BJ (cell line): ENCODE results near the gene NOD1. TPM values are rescaled to one million over a fixed set of nuclear protein-coding genes. Genes with fewer than 3 reads are reported as not detected.

ENCODE experiments used
- CTCF ChIA-PET: fragments of 350-600 bp; formaldehyde crosslinking; extraction: SDS; loops from one replicate; lab custom pipeline; 2021; ENCODE audit warnings: antibody characterized with exemption, inconsistent platforms; lab: Yijun Ruan, JAX
- POLR2A ChIA-PET: fragments of 300-600 bp; sonication (Branson Sonifier 250); formaldehyde crosslinking; extraction: SDS; loops from one replicate; lab custom pipeline; 2021; ENCODE audit warnings: antibody characterized with exemption; lab: Charles Lee
- DNase-seq: peaks from one replicate; pipeline ENCODE4 v3.0.0-alpha.2; 2011; ENCODE audit warnings: low read depth
- H3K27me3 ChIP-seq: 2 replicates; pipeline ENCODE4 v1.6.0; 2011; ENCODE audit warnings: low read length; ENCODE audit not compliant: control insufficient read depth, insufficient read depth
- H3K36me3 ChIP-seq: 2 replicates; pipeline ENCODE4 v1.5.1; 2011; ENCODE audit warnings: low read length; ENCODE audit not compliant: control insufficient read depth, insufficient read depth
- H3K4me3 ChIP-seq: 2 replicates; pipeline ENCODE4 v1.5.1; 2011; ENCODE audit warnings: low read depth, mild to moderate bottlenecking, control low read depth, low read length
- polyA plus RNA-seq: library from polyadenylated mRNA; depleted of rRNA; stranded (reverse); fragments of >200 nt; gene quantifications from 2 replicates; pipeline ENCODE4 v1.2.3, GENCODE V29; 2011
- TF ChIP-seq, protein P1 (sequence below): IDR thresholded peaks from 2 replicates; pipeline ENCODE4 v1.5.1; 2011; ENCODE audit warnings: low read depth, mild to moderate bottlenecking, control low read depth, inconsistent platforms, low read length, moderate library complexity; ENCODE audit not compliant: insufficient read depth

NOD1 gene
- polyA plus RNA-seq, 1 experiment = 3.3 TPM

DNA sequence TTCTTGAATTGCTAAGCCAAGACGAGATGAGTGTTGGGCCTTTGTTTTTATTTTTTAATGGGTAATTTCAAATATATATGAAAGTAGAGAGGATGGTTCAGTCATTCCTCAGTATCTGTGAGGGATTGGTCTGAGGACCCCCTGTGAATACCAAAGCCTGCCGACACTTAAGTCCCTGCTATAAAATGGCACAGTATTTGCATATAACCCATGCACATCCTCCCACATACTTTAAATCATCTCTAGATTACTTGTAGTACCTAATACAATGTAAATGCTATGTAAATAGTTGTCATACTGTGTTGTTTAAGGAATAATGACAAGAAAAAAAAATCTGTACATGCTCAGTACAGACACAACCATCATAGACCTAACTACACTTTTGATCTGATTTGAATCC, 73.4 kb downstream of the NOD1 start:
- Histone ChIP-seq H3K4me3 (no peak overlapping the region), H3K36me3 (no peaks in the 10 kb centered on the region), H3K27me3 (no peaks in the 10 kb centered on the region)
- ChIA-PET CTCF (no interaction called here), POLR2A (no interaction called here)
- TF ChIP-seq, protein P1, sequence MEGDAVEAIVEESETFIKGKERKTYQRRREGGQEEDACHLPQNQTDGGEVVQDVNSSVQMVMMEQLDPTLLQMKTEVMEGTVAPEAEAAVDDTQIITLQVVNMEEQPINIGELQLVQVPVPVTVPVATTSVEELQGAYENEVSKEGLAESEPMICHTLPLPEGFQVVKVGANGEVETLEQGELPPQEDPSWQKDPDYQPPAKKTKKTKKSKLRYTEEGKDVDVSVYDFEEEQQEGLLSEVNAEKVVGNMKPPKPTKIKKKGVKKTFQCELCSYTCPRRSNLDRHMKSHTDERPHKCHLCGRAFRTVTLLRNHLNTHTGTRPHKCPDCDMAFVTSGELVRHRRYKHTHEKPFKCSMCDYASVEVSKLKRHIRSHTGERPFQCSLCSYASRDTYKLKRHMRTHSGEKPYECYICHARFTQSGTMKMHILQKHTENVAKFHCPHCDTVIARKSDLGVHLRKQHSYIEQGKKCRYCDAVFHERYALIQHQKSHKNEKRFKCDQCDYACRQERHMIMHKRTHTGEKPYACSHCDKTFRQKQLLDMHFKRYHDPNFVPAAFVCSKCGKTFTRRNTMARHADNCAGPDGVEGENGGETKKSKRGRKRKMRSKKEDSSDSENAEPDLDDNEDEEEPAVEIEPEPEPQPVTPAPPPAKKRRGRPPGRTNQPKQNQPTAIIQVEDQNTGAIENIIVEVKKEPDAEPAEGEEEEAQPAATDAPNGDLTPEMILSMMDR = no peak
- no peak for DNase-seq

DNA sequence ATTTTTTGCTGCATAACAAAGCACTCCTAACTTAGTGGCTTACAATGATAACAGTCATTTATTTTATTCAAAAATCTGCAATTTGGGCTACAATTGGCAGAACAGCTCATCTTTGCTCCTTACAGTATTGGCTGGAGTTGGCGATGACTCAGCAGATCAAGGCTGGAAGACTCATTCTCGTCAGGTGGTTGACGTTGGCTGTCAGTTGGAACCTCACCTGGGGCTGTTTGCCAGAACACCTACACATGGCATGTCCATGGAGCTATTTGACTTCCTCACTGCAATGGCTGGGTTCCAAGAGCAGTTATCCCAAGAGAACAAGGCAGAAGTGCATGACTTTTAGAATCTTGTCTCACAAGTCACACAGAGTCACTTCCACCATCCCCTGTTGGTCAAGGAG, 75.1 kb downstream of the NOD1 start:
- CTCF ChIA-PET = interaction anchor here (1.6 kb wide), 1 partner anchor 9 kb away, joined by 4 read pairs; no protein-coding TSS in a partner anchor
- POLR2A ChIA-PET = no interaction called here
- TF ChIP-seq, protein P1 = no peak
- no peak for DNase-seq
- Histone ChIP-seq H3K36me3 (no peaks in the 10 kb centered on the region), H3K27me3 (no peaks in the 10 kb centered on the region), H3K4me3 (no peak overlapping the region)

DNA sequence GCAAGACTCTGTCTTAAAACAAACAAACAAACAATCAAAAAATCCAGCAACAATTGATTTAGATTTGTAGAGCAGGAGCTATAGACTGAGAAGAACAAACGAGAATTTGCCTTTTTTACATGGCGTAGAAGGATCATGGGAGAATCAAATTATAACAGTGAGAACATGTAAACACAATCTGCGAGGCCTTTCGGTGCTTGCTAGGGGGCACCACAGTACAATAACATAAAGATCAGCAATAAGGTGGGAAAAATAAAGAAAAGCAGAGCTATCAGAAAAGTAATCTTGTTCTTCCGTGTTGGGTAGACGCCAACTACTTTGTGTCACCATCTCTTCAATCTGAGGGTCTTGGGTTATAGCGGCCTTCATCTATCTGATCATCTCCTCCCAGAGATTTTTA, 82.2 kb downstream of the NOD1 start:
- POLR2A ChIA-PET = no interaction called here
- Histone ChIP-seq H3K36me3 (no peaks in the 10 kb centered on the region), H3K27me3 (no peaks in the 10 kb centered on the region), H3K4me3 (no peak overlapping the region)
- TF ChIP-seq, protein P1 = peak; percentile 8; the same call in 1 of the 2 replicates
- CTCF ChIA-PET = interaction anchor here (0.7 to 1.2 kb wide), 7 partner anchors 8 to 233 kb away, joined by 3 to 5 read pairs (median 4); no protein-coding TSS in a partner anchor
- no peak for DNase-seq

DNA sequence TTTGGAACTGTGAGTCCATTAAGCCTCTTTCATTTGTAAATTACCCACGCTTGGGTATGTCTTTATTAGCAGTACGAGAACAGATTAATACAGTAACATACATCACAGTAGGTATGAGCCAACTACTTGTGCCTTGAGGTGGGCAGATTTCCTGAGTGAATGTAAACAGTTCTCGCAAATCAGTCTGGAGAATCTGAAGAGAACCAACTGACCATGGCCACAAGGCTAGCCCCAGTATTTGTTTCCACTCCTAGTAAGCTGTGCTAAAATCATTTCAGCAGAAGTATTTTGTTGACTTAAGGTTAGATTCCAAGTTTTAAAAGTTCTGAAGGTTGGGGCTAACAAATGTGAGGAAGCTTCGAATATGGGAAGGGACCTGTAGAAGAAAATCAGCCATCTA, 82.9 kb downstream of the NOD1 start:
- Histone ChIP-seq H3K27me3 (no peaks in the 10 kb centered on the region), H3K4me3 (no peak overlapping the region), H3K36me3 (no peaks in the 10 kb centered on the region)
- DNase-seq = no peak
- POLR2A ChIA-PET = no interaction called here
- CTCF ChIA-PET = interaction anchor here (1.2 kb wide), 2 partner anchors 10 to 15 kb away, joined by 3 to 4 read pairs; no protein-coding TSS in a partner anchor
- TF ChIP-seq, protein P1 = no peak

DNA sequence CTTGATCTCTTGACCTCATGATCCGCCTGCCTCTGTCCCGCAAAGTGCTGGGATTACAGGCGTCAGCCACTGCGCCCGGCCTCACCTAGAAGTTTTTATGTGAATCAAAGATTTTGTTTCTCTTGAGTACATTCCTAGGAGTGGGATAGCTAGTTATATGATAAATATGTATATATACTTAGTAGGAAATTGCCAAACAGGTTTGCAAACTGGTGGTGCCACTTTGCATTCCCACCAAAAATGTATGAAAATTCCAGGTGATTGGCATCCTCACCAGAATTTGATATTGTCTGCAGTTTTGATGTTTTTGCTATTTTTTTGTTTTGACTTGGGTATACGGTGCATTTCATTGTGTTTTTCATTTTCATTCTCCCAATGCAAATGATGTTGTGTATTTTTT, 86.8 kb downstream of the NOD1 start:
- POLR2A ChIA-PET = no interaction called here
- TF ChIP-seq, protein P1 = no peak
- Histone ChIP-seq H3K27me3 (no peaks in the 10 kb centered on the region), H3K36me3 (no peaks in the 10 kb centered on the region), H3K4me3 (no peak overlapping the region)
- CTCF ChIA-PET = interaction anchor here (0.9 kb wide), 1 partner anchor 21 kb away, joined by 3 read pairs; no protein-coding TSS in a partner anchor
- no peak for DNase-seq
